Mammary epithelial cell (primary cell): Measurements from ENCODE around the gene NUDT6.

Source experiments
- CTCF ChIP-seq, 2 donors: IDR thresholded peaks in 1 of 2; conservative IDR thresholded peaks in 1 of 2; 2 replicates each; pipeline ENCODE4 v1.5.1; 2011 to 2012; ENCODE audit warnings: inconsistent platforms in 2 of 2, low read length in 2 of 2, mild to moderate bottlenecking in 2 of 2, control low read depth in 1 of 2, low read depth in 1 of 2; ENCODE audit not compliant: insufficient read depth in 1 of 2; ENCODE audit errors: extremely low read depth in 1 of 2
- EZH2 ChIP-seq: IDR thresholded peaks from 2 replicates; pipeline ENCODE4 v1.6.1; 2012; ENCODE audit warnings: low read length, inconsistent platforms, borderline replicate concordance

- TF ChIP-seq CTCF (conservative IDR thresholded peaks at IDR 0.05 in 1 of 2, IDR thresholded peaks at IDR 0.05 in 1 of 2; ENCODE audit: extremely low read depth in 1 of 2, insufficient read depth in 1 of 2, low read depth in 1 of 2, low read length in 2 of 2) (no peak), EZH2 (no peak)
Observed at GRCh38 chr4:122963216-122963615, 40.8 kb upstream of the NUDT6 start.
